Naive thymus-derived CD8-positive, alpha-beta T cell (primary cell): ENCODE data around the gene LRCH1. TPM values are rescaled to one million over a fixed set of nuclear protein-coding genes. Genes with fewer than 3 reads are reported as not detected.
A peak's percentile ranks its signal among the peaks of the same experiment; 100 is the strongest.
"Not testable (repeated sequence)": the region's sequence is repeated elsewhere in the genome, so short reads cannot be mapped to it uniquely, and the experiment has no call there.

Experiments
- ATAC-seq, 2 donors: fragments of 150-1000 bp; cut with Tn5 transposase in 1 of 2; sonication (Bioruptor Pico), chemical (Tn5 transposase) in 1 of 2; 1 replicate in 1 of 2; 2 replicates in 1 of 2; pipeline ENCODE4 v1.10.0; 2021; ENCODE audit warnings: mild to moderate bottlenecking in 2 of 2, moderate library complexity in 2 of 2
- POLR2A ChIA-PET: fragments of 350-600 bp; sonication (Branson Sonifier 250); formaldehyde crosslinking; loops from one replicate; lab custom pipeline; 2021; ENCODE audit warnings: antibody characterized with exemption; lab: Charles Lee
- DNase-seq, 10 donors: peaks; one replicate each; pipeline versions ENCODE4 v3.0.0 to v3.0.0-alpha.2; 2020 to 2022
- H3K27ac Mint-ChIP-seq, 10 donors: one replicate each; pipeline ENCODE4 v1.8.0; 2020 to 2022; ENCODE audit warnings: mild to moderate bottlenecking in 10 of 10, mixed read lengths in 10 of 10, moderate library complexity in 4 of 10, inconsistent platforms in 1 of 10
- H3K27me3 Mint-ChIP-seq, 5 donors: one replicate each; pipeline ENCODE4 v1.8.0; 2021 to 2022; ENCODE audit warnings: mixed read lengths in 5 of 5
- H3K36me3 Mint-ChIP-seq, 3 donors: one replicate each; pipeline ENCODE4 v1.8.0; 2020 to 2022; ENCODE audit warnings: mixed read lengths in 3 of 3, mild to moderate bottlenecking in 2 of 3, inconsistent platforms in 1 of 3
- H3K4me1 Mint-ChIP-seq, 4 donors: one replicate each; pipeline ENCODE4 v1.8.0; 2021 to 2022; ENCODE audit warnings: mixed read lengths in 4 of 4
- H3K4me3 Mint-ChIP-seq, 10 donors: one replicate each; pipeline ENCODE4 v1.8.0; 2020 to 2022; ENCODE audit warnings: mild to moderate bottlenecking in 10 of 10, mixed read lengths in 10 of 10, moderate library complexity in 6 of 10, inconsistent platforms in 1 of 10
- H3K9me3 Mint-ChIP-seq, 9 donors: one replicate each; pipeline ENCODE4 v1.8.0; 2020 to 2022; ENCODE audit warnings: mixed read lengths in 9 of 9, mild to moderate bottlenecking in 3 of 9, inconsistent platforms in 1 of 9, moderate library complexity in 1 of 9
- polyA plus RNA-seq, 3 donors: library from polyadenylated mRNA; unstranded; fragments of 300-500 nt; fragmentation: Illumina TruSeq; gene quantifications; one replicate each; pipeline ENCODE4 v1.2.3, GENCODE V29; 2021
- total RNA-seq, 8 experiments: library from RNA in 2 of 8; stranded (reverse) in 2 of 8; gene quantifications; one replicate each; pipeline ENCODE4 v1.2.3 and lab custom pipeline; 2021 to 2026

The LRCH1 gene
- total and polyA plus RNA-seq, 5 experiments from 2014 or later = 1.3 to 17.1 (median 3.8) TPM

DNA sequence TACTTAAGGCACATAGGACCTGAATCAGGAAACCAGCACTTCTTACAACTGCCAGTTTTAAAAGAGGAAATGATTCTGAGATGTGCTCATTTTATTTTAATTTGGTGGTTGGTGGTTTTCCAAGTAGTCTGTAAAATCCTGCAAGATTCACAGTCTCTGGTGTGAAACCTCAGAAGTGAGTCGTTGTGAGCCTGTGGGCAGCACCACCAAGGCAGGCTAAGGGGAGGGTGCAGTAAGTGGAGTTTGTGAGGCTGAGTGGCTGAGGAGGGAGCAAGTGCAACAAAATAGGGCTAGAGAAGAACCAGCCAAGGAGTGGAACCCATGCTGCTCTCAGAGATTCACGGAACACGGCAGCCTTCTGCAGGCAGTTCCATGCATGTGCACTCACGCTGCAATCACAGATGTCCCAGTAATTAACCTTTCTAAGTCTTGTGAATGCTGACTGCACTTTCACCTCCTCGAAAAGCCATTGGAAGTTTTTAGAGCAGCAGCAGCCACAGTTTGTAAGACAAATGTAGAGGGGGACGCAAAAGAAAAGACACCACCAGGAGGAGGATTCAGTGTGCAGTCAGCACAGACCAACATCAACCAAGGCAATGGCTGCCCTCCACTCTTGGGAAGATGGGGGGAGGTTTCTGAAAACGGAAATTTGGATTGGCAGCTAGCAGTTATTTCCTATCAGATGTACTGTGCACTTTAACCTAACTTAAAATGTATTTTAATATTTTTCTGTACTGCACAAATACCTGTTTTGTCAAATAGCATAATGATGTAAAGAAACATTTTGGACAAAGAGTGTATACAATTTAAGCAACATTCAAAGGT, 199.1 kb downstream of the LRCH1 start:
- Mint-ChIP-seq H3K9me3 (no peaks in the 10 kb centered on the region), H3K27me3 (no peaks in the 10 kb centered on the region), H3K4me3 (peak overlapping the region in 9 of 10 donors; percentile 20 to 77 (median 52)), H3K27ac (peak overlapping the region; percentile 28 to 88 (median 54)), H3K36me3 (peaks cover 0 to 27% (median 5%) of the 10 kb centered on the region in 3 donors), H3K4me1 (peaks cover 11 to 37% (median 31%) of the 10 kb centered on the region in 4 donors)
- POLR2A ChIA-PET = no interaction called here
- ATAC-seq = peak; percentile 85 to 92
- DNase-seq = peak in 8 of 10 donors; percentile 14 to 59 (median 33)

DNA sequence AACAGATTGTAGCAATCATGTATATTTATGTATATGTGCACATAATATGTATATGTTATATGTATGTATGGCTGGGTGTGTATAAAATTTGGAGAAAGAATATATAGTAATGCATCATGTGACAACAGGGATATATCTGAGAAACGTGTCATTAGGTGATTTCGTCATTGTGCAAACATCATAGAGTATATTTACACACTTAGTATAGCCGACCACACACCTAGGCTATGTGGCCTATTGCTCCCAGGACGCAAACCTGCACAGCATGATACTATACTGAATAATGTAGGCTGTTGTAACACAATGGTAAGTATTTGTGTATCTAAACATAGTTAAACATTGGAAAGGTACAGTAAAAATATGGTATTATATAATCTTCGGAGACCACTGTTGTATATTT, 200.2 kb downstream of the LRCH1 start:
- POLR2A ChIA-PET = no interaction called here
- no peaks in the 10 kb centered on the region for H3K9me3 Mint-ChIP-seq
- no peak overlapping the region for H3K4me3 Mint-ChIP-seq
- H3K27me3 Mint-ChIP-seq = peaks cover 0 to 3% (median 0%) of the 10 kb centered on the region in 5 donors
- H3K4me1 Mint-ChIP-seq = peaks cover 10 to 40% (median 31%) of the 10 kb centered on the region in 4 donors
- H3K36me3 Mint-ChIP-seq = peaks cover 0 to 22% (median 5%) of the 10 kb centered on the region in 3 donors
- H3K27ac Mint-ChIP-seq = no peak overlapping the region
- no peak for DNase-seq
- no peak for ATAC-seq

DNA sequence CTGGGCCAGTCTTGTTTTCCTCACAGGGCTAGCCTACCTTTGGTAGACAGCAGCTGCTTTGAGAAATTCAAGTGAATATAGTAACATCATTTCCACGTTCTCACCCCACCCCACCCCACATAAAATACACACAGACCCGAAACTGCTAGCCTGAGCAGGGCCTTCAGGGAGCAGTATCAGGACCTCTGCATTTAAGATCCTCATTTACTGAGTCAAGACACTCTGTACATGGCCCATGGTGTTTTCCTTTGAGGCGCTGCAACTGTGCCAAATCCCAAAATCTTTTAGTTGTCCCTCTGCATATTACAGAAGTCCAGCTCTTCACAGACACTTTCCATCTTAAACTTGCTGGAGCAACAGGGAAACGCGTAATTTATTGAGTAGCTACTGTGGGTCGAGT, 200.9 kb downstream of the LRCH1 start:
- H3K27me3 Mint-ChIP-seq = peaks cover 0 to 5% (median 0%) of the 10 kb centered on the region in 5 donors
- H3K9me3 Mint-ChIP-seq = no peaks in the 10 kb centered on the region
- no peak overlapping the region for H3K27ac Mint-ChIP-seq
- DNase-seq (no peak), ATAC-seq (no peak)
- H3K4me3 Mint-ChIP-seq = no peak overlapping the region
- POLR2A ChIA-PET = no interaction called here
- H3K4me1 Mint-ChIP-seq = peaks cover 12 to 40% (median 31%) of the 10 kb centered on the region in 4 donors
- peaks cover 0 to 16% (median 5%) of the 10 kb centered on the region in 3 donors for H3K36me3 Mint-ChIP-seq

DNA sequence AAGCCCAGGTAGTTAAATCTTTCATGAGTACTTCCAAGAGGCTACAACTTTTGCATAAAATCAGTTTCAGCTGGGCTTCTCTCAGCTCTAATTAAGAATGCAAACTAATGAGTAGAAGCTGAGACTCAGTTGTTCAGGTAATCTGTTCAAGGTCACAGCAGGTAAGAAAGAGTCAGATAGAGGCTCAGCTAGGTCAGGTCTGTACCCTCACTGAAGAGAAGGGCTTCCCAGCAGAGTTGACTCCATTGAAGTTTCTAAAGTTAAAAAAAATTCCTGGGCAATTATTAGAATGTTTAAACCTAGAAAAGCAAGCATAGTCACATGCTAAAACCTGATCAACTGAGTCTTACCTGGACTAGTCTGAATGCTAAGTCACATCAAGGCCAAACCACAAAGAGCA, 201.8 kb downstream of the LRCH1 start:
- ATAC-seq (no peak), DNase-seq (no peak)
- Mint-ChIP-seq H3K4me3 (no peak overlapping the region), H3K36me3 (peaks cover 0 to 12% (median 5%) of the 10 kb centered on the region in 3 donors), H3K4me1 (peaks cover 12 to 42% (median 28%) of the 10 kb centered on the region in 4 donors), H3K9me3 (no peaks in the 10 kb centered on the region), H3K27ac (peak overlapping the region in 1 of 10 donors; percentile 20), H3K27me3 (peaks cover 0 to 5% (median 0%) of the 10 kb centered on the region in 5 donors)
- POLR2A ChIA-PET = no interaction called here

DNA sequence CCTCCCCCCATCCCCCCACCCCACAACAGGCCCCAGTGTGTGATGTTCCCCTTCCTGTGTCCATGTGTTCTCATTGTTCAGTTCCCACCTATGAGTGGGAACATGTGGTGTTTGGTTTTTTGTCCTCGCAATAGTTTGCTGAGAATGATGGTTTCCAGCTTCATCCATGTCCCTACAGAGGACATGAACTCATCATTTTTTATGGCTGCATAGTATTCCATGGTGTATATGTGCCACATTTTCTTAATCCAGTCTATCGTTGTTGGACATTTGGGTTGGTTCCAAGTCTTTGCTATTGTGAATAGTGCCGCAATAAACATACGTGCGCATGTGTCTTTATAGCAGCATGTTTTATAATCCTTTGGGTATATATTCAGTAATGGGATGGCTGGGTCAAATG, 202.5 kb downstream of the LRCH1 start:
- DNase-seq, POLR2A ChIA-PET, H3K4me3 Mint-ChIP-seq, H3K27ac Mint-ChIP-seq, ATAC-seq, H3K36me3 Mint-ChIP-seq, H3K27me3 Mint-ChIP-seq, H3K9me3 Mint-ChIP-seq: not testable (repeated sequence)
- peaks cover 12 to 37% (median 21%) of the 10 kb centered on the region in 4 donors for H3K4me1 Mint-ChIP-seq

DNA sequence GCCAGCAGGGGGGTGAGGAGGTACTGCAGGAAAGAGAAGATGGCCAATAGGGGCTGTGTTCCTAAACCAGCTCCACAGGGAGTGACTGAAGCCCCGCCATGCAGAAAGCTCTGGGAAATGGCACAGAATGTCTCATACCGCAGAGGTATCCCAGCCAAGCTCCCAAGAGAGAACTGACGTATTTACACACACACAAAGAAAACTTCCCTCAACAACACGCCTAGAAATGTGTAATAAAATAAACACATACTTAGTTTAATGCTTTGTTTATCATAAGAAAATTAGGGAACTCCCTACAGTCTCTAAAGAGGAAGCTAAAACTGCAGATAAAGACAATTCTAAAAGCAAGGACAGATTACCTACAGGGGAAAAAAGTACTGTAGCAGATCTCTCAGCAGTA, 204.0 kb downstream of the LRCH1 start:
- H3K27ac Mint-ChIP-seq = no peak overlapping the region
- POLR2A ChIA-PET = no interaction called here
- no peak overlapping the region for H3K4me3 Mint-ChIP-seq
- no peak for DNase-seq
- no peak for ATAC-seq
- peaks cover 6 to 24% (median 8%) of the 10 kb centered on the region in 4 donors for H3K4me1 Mint-ChIP-seq
- no peaks in the 10 kb centered on the region for H3K9me3 Mint-ChIP-seq
- no peaks in the 10 kb centered on the region for H3K36me3 Mint-ChIP-seq
- peaks cover 0 to 5% (median 0%) of the 10 kb centered on the region in 5 donors for H3K27me3 Mint-ChIP-seq

DNA sequence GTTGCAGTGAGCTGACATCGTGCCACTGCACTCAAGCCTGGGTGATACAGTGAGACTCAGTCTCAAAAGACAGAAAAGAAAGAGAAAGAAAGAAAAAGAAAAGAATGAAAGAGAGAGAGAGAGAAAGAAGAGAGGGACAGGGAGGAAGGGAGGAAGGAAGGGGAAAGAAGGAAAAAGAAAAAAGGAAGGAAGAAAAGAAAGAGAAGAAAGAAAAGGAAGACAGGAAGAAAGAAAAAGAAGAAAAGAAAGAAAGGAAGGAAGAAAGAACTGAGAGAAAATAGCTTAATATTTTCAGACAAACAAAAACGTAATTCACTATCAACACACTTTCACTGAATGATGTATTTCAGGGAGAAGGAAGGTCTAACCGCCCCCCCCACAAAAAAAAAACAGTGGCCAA, 204.7 kb downstream of the LRCH1 start:
- no peak overlapping the region for H3K27ac Mint-ChIP-seq
- peaks cover 3 to 19% (median 4%) of the 10 kb centered on the region in 4 donors for H3K4me1 Mint-ChIP-seq
- no peaks in the 10 kb centered on the region for H3K9me3 Mint-ChIP-seq
- DNase-seq = no peak
- H3K27me3 Mint-ChIP-seq = peaks cover 0 to 5% (median 0%) of the 10 kb centered on the region in 5 donors
- H3K36me3 Mint-ChIP-seq = no peaks in the 10 kb centered on the region
- no peak overlapping the region for H3K4me3 Mint-ChIP-seq
- no peak for ATAC-seq
- POLR2A ChIA-PET = no interaction called here

DNA sequence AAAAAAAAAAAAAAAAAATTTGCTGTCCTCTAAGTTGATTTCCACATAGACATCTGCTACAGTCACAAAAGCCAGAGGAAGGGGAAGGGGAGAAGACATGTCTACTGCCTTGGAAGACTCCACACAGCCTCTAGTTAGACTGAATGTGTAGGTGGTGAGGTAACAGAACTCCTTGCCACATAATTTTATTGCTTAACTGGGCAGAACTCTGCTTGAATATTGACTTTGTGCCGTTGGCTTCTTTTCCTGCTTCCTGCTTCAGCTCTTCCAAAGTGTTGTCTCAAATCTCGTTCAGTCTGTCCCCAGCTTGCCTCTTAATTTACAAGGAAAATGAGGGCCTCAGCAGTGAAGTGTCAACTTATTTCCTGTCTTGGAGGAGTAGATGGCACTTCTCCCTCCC, 206.9 kb downstream of the LRCH1 start:
- peaks cover 0 to 5% (median 0%) of the 10 kb centered on the region in 5 donors for H3K27me3 Mint-ChIP-seq
- DNase-seq (no peak), ATAC-seq (no peak)
- no peaks in the 10 kb centered on the region for H3K36me3 Mint-ChIP-seq
- peak overlapping the region in 1 of 10 donors; percentile 61 for H3K27ac Mint-ChIP-seq
- no peak overlapping the region for H3K4me3 Mint-ChIP-seq
- POLR2A ChIA-PET = no interaction called here
- H3K4me1 Mint-ChIP-seq = peaks cover 0 to 8% (median 1%) of the 10 kb centered on the region in 4 donors
- no peaks in the 10 kb centered on the region for H3K9me3 Mint-ChIP-seq

DNA sequence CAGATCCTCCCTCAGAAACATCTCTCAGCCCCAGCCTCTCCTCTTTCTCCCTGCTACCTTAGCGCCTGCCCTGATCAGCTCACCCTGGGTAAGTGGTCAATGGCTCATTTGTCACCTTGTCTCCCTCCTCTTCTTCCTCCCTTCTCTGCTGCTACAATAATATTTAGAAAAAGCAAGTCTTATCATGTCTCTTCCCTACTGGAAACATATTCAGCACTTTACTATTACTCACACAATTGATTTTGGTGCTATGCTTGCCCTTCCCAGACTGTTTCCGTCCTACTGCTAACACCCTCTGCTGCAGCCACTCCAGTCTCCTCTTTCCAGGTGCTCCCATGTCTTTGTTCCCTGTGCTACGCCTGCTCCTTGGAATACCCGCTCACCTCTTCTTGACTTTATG, 208.2 kb downstream of the LRCH1 start:
- no peak overlapping the region for H3K4me3 Mint-ChIP-seq
- POLR2A ChIA-PET = no interaction called here
- no peak for ATAC-seq
- H3K36me3 Mint-ChIP-seq = no peaks in the 10 kb centered on the region
- DNase-seq = no peak
- no peak overlapping the region for H3K27ac Mint-ChIP-seq
- H3K4me1 Mint-ChIP-seq = peaks cover 0 to 8% (median 1%) of the 10 kb centered on the region in 4 donors
- H3K27me3 Mint-ChIP-seq = peaks cover 0 to 5% (median 0%) of the 10 kb centered on the region in 5 donors
- H3K9me3 Mint-ChIP-seq = no peaks in the 10 kb centered on the region

DNA sequence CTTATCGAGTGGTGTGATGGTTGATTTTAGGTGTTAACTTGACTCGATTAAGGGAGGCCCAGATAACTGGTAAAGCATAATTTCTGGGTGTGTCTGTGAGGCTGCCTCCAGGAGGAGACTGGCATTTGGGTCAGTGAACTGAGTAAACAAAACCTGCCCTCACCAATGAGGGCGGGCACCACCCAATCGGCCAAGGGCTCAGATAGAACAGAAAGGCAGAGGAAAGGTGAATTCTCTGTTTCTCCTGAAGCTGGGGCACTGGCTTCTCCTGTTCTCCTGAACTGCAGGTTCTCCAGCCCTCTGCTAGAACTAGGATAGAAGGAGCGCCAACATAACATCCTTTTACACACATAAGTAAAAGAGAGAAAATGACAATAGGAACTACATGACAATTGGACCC, 208.9 kb downstream of the LRCH1 start:
- Mint-ChIP-seq H3K9me3 (no peaks in the 10 kb centered on the region), H3K4me3 (no peak overlapping the region), H3K27me3 (peaks cover 0 to 5% (median 0%) of the 10 kb centered on the region in 5 donors), H3K36me3 (no peaks in the 10 kb centered on the region), H3K4me1 (peaks cover 0 to 8% (median 1%) of the 10 kb centered on the region in 4 donors), H3K27ac (no peak overlapping the region)
- no peak for ATAC-seq
- no peak for DNase-seq
- POLR2A ChIA-PET = no interaction called here

DNA sequence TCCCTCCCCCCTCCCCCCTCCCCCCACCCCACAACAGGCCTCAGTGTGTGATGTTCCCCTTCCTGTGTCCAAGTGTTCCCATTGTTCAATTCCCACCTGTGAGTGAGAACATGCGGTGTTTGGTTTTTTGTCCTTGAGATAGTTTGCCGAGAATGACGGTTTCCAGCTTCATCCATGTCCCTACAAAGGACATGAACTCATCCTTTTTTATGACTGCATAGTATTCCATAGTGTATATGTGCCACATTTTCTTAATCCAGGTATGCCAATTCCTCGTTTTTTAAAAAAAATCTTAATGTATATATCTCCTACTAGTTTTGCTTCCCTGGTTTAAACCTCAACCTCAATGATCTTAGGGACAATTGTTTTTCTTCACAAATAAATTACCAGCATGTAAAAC, 217.0 kb downstream of the LRCH1 start:
- H3K9me3 Mint-ChIP-seq, POLR2A ChIA-PET, H3K4me3 Mint-ChIP-seq, ATAC-seq, H3K27me3 Mint-ChIP-seq, H3K4me1 Mint-ChIP-seq, H3K27ac Mint-ChIP-seq, DNase-seq: not testable (repeated sequence)
- H3K36me3 Mint-ChIP-seq = peaks cover 12 to 48% (median 47%) of the 10 kb centered on the region in 3 donors

DNA sequence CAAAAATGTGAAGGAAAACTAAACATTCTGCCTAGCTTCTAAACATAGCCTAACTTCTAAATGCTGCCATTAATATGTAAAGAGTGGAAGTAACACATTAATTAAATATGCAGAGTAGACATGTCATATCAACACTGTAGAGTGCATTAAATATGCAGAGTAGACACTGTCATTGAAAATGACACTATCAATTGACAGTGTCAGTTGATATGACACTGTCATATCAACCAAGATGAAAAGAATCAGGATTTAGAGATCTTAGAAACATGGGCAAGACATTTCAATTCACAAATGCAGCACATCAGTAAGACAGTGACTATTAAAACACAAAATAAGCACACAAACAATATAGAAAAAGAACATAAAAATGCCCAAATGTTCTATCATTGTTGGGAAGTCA, 218.7 kb downstream of the LRCH1 start:
- DNase-seq (no peak), ATAC-seq (no peak)
- Mint-ChIP-seq H3K4me1 (no peaks in the 10 kb centered on the region), H3K27ac (peak overlapping the region in 1 of 10 donors; percentile 1), H3K27me3 (no peaks in the 10 kb centered on the region), H3K9me3 (no peaks in the 10 kb centered on the region), H3K36me3 (peaks cover 19 to 65% (median 57%) of the 10 kb centered on the region in 3 donors), H3K4me3 (no peak overlapping the region)
- POLR2A ChIA-PET = no interaction called here

DNA sequence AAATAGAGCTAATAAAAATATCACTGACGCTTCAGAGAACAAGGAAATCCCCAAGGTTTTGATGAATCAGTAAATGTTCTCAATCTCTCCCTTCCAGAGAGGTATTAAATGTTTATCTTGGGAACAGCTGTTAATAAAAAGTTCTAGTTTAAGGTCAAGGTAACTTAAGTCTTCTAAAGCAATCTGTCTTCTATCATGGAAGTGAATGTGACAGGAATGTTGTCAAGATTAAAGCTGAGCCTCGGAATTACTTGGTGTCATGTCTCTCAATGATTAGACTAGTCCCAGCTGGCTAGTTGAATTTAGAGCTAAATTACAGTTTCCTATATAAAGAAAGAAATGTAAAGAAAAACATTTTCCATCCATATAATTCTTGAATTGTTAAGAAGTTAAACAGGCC, 220.6 kb downstream of the LRCH1 start:
- Mint-ChIP-seq H3K27me3 (no peaks in the 10 kb centered on the region), H3K9me3 (no peaks in the 10 kb centered on the region), H3K4me3 (no peak overlapping the region), H3K27ac (no peak overlapping the region), H3K4me1 (no peaks in the 10 kb centered on the region), H3K36me3 (peaks cover 19 to 81% (median 69%) of the 10 kb centered on the region in 3 donors)
- ATAC-seq (no peak), DNase-seq (no peak)
- POLR2A ChIA-PET = no interaction called here
